NCI-H2196 treated with DMSO at 0.1 percent for 48 hours (cell line): ENCODE data around the gene KANSL2.
A peak's percentile ranks its signal among the peaks of the same experiment; 100 is the strongest.
"Not testable (repeated sequence)": the region's sequence is repeated elsewhere in the genome, so short reads cannot be mapped to it uniquely, and the experiment has no call there.

Source experiments
- DNase-seq: peaks from one replicate; lab custom pipeline; 2025; ENCODE audit not compliant: unreplicated experiment; lab: John Stamatoyannopoulos, UW

The KANSL2 gene, protein sequence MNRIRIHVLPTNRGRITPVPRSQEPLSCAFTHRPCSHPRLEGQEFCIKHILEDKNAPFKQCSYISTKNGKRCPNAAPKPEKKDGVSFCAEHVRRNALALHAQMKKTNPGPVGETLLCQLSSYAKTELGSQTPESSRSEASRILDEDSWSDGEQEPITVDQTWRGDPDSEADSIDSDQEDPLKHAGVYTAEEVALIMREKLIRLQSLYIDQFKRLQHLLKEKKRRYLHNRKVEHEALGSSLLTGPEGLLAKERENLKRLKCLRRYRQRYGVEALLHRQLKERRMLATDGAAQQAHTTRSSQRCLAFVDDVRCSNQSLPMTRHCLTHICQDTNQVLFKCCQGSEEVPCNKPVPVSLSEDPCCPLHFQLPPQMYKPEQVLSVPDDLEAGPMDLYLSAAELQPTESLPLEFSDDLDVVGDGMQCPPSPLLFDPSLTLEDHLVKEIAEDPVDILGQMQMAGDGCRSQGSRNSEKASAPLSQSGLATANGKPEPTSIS

DNA sequence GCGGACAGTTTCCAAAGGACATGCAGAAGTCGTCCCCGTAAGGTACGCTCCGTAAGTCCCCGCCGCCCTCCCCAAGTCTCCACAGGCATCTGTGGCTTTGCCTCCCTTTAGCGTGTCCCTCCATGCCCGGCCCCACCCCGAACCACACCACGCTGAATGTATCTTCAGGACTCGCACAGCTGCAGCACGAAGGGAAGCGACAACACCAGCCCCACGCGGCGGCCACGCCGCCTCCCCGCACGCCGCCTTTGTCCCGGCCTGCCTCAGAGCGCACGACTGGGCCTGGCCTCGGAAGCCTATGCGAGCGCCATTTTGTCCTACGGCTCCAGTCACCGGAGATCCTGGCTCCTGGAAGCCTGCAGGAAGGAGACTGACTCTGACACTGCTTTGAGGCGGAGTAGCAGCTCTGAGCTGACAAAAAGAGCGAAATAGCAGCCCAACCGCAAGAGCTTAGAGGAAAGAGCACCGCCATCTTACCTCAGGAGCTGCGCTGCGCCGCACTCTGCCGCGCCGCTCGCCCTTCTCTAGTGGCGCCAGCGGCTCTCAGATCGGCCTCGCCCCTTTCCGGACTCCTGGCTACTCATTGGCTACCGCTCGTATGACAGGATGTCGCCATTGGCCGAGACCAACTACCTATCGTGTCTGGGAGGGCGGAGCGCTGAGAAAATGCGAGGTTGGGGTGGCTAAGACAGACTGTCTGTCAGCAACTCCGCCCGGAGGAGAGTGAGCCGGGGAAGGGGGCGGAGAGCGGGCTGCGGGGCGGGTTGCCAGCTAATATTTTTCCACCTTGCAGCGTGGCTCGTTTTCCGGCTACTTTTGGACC, at the start of gene KANSL2:
KANSL2 (minus strand) TSS at position 529 of the 823 bp plus-strand sequence. CDS start 606 bp downstream, outside the sequence.
- peak; percentile 96 for DNase-seq

DNA sequence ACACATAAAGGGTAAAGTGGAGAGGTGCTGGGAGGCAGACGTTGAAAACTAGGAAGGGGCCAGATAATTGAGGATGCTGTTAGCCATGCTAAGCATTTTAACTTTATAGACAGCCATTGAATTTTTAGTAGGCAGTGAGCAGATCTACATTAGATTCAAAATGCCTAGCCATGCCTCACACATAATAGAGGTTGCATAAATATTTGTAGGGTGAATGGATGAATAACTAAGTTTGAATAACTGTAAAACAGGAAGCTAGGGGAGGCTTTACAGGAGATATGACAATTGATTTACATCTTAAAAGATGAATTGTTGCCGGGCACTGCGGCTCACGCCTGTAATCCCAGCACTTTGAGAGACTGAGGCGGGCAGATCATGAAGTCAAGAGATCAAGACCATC, 46.8 kb upstream of the KANSL2 start:
- no peak for DNase-seq

DNA sequence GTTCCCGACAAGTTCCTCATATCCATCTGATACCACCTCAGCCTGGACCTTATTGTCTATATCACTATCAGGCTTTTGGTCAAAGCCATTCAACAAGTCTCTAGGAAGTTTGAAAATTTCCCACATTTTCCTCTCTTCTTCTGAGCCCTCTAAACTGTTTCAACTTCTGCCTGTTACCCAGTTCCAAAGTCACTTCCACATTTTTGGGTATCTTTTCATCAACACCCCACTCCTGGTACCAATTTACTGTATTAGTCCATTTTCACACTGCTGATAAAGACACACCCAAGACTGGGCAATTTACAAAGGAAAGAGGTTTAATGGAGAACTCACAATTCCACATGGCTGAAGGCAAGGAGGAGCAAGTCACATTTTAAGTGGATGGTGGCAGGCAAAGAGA, 38.7 kb upstream of the KANSL2 start:
- not testable (repeated sequence) for DNase-seq

DNA sequence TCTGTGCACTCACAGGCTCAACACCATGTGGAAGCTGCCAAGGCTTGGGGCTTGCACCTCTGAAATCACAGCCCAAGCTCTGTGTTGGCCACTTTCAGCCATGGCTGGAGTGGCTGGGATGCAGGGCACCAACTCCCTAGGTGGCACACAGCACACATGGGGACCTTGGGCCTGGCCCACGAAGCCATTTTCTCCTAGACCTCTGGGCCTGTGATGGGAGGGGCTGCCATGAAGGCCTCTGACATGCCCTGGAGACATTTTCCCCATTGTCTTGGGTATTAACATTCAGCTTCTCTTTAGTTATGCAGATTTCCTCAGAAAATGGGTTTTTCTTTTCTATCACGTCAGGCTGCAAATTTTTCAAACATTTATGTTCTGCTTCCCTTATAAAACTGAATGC, 38.1 kb upstream of the KANSL2 start:
- DNase-seq: not testable (repeated sequence)

DNA sequence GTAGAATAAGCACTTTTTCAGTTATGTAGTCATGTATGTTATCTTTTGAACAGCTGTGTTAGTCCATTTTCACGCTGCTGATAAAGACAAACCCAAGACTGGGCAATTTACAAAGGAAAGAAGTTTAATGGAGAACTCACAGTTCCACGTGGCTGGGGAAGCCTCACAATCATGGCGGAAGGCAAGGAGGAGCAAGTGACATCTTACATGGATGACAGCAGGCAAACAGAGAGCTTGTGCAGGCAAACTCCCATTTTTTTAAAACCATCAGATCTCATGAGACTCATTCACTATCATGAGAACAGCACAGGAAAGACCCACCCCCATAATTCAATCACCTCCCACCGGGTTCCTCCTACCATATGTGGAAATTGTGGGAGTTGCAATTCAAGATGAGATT, 37.0 kb upstream of the KANSL2 start:
- not testable (repeated sequence) for DNase-seq

DNA sequence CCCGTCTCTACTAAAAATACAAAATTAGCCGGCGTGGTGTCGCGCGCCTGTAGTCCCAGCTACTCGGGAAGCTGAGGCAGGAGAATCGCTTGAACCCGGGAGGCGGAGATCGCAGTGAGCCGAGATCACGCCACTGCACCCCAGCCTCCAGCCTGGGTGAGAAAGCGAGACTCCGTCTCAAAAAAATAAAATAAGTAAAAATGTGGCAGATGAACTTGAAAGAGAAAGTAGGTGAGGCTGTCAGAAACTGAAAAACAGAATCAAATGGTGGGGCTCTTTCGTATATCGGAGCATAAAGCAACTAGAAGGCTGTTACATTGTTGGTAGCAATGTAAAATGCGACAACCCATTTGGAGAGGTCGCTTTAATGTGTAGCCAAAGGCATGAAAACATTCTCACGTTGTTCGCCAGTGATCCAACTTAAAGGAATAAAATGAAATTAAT, 35.2 kb upstream of the KANSL2 start:
- DNase-seq: no peak

DNA sequence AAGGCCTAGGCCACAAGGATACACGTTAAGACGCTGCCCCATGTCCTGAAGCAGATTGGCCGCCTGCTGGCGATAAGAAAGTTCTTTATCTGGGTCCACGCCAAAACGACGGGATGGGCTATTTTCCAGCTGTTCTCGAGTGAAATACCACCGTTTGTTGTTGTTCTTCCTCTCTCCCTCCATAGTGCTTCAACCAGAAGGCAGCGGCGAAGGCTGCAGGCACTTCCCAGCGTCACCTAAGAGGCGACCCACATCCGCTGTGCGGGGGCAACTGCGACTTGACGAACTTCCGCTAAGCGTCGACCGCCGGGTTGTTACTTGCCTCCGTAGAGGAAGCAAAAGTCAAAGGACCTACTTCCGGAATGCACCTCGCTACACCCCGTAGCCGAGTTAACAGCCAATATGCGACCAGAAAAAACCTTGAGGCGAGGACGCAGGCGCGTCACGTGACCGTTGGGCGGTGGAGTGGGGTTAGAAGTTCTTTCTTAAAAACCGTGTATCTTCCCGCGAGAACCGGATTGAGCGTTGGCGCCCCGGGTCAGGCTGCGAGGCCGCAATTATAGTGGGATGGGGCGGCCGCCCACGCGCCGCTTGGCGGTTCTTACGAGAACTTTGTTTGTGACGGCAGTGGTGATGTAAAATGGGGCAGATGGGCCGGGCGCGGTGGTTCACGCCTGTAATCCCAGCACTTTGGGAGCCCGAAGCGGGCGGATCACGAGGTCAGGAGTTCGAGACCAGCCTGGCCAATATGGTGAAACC, 34.6 kb upstream of the KANSL2 start, which contains the start of gene CCNT1:
CCNT1 (minus strand) TSS at position 215 of the 759 bp plus-strand sequence; CDS start at position 183, 32 bp downstream.
- peak; percentile 99 for DNase-seq

DNA sequence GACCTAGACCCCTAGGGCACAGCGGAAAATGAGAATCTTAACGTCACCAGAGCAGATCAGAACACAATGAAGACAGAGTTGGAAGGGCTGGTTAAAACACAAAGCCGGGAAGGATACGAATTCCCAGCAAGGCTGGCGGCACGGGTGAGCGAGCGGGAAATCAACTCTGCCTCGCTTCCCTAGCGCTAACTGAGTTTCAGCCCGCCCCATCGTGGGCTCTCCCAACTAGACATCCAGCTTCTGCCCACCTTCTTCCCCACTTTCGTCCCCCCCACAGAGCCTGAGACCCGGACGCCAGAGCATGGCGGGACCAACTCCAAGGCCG, 34.1 kb upstream of the KANSL2 start:
- no peak for DNase-seq

DNA sequence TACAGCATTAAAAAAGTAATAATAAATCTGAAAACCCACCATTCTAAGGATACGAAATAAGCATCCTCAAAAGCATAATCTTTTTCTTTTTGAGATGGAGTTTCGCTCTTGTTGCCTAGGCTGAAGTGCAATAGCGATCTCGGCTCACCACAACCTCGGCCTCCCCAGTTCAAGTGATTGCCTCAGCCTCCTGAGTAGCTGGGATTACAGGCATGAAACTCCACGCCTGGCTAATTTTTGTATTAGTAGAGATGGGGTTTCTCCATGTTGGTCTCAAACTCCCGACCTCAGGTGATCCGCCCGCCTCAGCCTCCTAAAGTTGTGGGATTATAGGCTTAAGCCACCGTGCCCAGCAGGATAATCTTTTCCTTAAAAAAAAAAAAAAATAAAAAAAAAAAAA, 30.2 kb upstream of the KANSL2 start:
- DNase-seq: no peak

DNA sequence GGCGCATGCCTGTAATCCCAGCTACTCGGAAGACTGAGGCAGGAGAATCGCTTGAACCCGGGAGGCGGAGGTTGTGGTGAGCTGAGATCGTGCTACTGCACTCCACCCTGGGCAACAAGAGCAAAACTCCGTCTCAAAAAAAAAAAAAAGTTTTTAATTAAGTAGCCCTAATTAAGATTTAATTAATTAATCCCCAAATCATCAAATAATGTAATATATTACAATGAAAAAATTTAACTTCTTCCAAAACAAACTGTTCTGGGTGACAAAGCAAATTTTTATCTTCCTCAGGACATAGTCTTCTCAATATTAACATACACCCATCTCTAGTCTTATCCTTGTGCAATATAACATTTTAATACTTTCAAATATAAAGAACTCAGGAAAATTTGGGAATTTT, 16.8 kb upstream of the KANSL2 start:
- DNase-seq: not testable (repeated sequence)

DNA sequence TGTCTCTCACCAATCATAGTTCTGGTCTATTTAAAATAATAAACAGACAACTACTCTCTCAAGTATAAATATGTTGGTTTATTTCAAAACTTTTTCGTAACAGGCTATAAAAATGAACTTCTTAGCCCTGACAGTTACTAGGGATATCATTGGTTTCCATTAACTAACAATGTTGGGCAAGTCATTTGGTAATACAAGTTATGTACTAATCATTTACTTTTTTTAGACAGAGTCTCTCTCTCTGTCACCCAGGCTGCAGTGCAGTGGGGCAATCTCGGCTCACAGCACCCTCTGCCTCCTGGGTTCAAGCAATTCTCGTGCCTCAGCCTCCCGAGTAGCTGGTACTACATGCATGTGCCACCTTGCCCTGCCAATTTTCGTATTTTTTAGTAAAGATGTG, 14.6 kb upstream of the KANSL2 start:
- DNase-seq: no peak

DNA sequence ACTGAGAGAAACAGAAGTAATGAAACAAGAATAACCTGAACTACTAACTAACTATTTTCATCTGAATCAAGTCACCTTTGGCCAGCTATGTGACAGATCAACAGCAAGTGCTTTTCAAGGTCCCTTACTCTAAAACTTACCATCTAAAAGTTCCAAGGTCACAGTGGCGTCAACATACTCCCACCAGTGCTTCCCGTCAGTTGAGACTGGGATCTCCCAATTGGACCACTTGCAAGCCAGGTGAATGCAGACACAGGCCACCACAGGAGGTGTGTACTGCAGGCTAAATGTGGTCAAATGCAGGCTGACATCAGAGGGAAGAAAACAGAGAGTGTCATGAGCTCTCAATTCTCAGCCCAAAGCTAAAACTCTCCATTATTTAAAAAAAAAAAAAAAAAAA, 13.8 kb upstream of the KANSL2 start:
- no peak for DNase-seq

DNA sequence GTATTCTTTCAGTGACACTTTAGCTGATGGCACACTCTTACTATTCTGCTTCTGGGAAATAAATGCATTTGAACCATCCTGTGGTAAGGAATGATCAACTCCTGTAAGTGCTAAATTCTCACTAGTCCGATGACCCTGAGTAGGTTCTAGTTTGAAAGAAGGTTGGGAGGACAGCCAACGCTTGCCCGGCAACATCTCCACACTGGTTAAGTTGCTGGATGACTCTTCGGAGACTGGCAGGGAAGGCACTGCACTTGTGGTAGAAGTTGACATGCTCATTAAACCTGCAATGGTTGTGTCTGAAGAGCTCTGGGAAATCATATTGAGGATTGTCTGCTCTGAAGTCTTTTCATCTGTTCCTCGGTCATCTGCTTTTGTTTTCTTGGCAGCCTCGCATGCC, 12.0 kb upstream of the KANSL2 start:
- no peak for DNase-seq

DNA sequence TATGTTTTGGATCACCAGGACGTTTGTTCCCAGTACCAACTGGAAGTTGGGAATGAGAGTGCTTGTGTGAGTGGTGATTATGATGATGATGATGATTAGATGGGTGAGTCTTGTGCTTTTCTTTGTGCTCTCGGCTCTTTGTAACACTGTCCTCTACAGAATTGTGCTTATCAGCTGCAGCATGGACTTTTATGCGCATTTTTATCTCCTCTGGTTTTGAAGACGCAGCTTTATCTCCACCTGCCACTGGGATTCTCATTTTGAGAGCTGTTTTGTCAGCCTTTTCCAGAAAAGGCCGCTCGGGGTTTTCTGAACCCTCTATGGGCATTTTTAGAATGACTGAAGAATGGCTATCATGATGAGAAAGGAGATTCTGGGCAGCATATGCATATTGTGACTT, 11.5 kb upstream of the KANSL2 start:
- no peak for DNase-seq

DNA sequence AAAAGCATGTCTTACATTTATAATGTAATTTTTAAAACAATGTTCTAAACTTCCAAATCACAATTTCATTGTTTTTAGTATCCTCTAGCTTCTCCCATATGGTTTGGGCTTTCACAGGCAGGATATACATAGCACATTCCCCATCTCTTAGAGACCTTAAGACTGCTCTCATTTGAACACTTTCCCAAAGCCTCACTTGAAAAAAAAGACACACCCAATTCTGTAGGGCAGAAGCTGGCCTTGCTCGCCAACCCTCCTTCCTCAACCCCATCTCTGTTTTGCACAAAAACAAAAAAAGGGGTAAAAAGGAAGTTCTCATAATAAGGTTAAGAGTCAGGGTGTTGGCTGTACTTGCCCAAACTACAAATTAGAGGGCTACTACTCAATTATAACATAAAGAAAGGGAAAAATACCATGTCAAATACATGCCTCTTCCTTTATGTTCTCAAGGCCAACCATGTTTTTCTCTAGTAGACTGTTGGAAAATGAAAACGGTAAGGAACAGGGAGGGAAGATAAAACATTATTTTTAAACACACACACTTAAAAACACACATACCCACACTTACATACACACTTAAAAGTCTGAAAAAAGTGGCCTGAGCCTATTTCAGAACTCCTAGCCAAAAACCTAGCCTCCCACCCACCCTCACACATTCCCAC, 9.9 kb upstream of the KANSL2 start:
- no peak for DNase-seq

DNA sequence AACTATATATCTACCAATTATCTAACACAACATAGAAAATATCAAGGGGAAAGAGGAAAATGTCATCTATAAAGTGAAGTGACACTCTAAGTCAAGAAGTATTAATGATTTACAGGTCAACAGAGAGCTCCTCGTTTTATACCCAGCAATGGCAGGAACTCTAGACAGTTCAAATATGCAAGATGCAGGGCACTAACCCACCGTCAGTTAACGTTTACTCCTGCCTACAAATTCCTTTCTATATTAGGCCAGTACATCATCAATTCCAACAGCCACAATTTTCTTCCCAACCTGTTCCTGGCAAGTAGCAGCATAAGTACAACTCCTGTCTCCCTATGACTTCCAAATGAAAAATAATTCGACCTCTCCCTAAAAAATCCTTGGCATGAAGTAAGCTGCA, 9.0 kb upstream of the KANSL2 start:
- no peak for DNase-seq

DNA sequence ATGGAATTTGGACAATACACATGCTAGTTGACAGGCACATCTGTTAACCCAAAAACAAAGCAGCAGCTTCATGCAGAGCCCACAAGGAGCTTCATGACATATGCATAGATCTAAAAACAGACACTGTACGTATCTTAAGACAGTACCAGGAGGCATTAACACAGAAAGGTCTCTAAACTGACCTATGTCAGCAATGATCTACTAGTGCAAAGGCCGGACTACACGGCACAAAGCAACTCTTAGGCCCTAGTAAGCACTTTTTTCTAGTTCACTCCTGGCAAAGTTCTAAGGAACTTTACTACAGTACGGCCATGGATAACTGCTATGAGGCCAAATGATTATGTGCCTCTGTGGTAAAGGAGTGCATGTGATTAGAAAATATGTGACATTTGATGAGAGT, 8.4 kb upstream of the KANSL2 start:
- DNase-seq: no peak

DNA sequence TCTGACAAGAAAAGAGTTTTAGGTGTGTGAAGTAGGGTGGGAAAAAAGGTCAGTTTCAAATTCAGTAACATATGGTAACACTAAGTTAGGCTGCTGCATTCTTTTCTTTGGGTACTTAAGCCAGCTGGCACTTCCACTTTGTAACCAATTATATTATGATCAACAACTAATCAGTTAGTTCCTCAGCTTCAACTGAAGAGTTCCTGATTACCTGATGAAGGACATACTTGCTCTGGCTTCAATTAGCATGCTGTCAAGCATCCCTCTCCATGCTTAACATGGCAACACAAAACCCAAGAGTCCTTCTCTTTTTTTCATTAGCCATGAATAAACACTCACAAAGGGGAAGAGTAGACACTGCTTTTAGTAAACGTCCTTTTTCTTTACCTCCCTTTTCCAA, 6.8 kb upstream of the KANSL2 start:
- DNase-seq: no peak

DNA sequence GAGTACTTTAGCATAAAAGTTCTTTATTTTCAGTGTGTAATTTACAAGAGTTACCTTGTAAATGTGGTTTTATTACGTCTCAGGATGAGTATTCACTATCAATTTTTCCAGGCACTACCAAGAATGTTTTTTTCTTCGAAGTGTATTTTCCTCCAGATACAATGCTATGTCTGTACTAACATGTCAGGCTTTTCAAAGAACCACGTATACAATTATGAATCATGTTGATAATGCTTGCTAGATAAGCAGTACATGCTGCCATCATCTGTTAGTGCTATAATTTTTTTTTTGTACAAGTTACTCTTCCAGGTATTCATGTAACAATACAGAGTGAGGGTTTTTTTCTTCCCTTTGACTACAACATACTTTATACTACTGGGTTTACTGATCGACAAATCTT, 5.6 kb upstream of the KANSL2 start:
- DNase-seq: no peak

DNA sequence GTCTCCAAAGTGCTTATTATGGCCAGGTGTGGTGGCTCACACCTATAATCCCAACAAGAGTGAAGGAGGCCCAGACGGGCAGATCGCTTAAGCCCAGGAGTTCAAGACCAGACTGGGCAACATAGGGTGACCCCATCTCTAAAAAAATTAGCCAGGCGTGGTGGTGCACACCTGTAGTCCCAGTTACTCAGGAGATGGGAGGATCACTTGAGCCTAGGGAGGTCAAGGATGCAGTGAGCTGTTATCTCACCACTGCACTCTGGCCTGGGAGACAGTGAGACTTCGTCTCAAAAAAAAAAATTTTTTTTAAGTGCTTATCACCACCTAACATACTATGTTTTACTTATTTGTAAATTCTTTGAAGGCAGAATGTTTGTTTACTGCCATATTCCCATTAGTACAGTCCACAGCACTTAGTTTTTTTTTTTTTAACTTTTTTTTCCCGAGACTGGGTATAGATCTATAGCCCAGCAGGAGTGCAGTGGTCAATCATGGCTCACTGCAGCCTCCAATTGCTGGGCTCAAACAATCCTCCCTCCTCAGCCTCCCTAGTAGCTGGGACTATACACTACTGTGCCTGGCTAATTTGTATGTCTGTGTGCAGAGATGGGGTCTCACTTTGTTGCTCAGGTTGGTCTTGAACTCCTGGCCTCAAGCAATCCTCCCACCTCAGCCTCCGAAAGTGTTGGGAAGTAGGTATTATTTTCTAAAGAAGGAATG, 4.7 kb upstream of the KANSL2 start:
- no peak for DNase-seq
